LNCAP (cell line): ENCODE results near the gene RAB20.

ENCODE experiments used
- TF ChIP-seq, protein P1 (sequence below): fragments of 450-650 bp; IDR thresholded peaks from 2 replicates; pipeline ENCODE4 v1.5.1; 2017; ENCODE audit warnings: mild to moderate bottlenecking

The RAB20 gene

DNA sequence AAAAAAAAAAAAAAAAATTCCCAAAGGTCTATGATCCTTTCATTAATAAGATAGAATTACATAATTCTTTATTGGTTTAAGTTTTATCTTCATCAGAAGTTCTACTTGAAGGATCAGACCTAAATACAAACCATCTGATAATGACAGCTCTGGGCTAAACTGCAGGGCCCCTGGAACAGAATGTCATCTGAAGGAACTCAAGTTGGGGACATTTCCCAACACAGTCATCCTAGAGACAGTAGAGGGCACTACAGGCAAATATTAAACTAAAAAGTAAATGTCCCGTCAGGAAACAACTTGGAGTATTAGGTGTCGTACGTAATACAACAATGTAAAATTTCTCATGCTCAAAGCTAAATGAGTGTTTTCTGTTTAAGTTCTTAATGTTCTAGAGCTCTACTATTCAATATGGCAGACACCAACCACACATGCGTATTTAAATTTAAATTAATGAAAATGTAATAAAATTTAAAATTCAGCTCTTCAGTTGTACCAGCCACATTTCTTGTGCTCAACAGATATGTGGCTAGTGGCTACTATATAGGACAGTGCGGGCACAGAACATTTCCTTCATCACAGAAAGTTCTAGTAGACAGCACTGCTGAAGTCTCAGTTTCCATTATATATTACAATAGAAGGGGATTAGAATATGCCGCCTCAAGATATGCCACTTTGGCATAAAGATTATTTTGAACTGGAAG lies 32.1 kb upstream of the RAB20 start:
- TF ChIP-seq, protein P1, sequence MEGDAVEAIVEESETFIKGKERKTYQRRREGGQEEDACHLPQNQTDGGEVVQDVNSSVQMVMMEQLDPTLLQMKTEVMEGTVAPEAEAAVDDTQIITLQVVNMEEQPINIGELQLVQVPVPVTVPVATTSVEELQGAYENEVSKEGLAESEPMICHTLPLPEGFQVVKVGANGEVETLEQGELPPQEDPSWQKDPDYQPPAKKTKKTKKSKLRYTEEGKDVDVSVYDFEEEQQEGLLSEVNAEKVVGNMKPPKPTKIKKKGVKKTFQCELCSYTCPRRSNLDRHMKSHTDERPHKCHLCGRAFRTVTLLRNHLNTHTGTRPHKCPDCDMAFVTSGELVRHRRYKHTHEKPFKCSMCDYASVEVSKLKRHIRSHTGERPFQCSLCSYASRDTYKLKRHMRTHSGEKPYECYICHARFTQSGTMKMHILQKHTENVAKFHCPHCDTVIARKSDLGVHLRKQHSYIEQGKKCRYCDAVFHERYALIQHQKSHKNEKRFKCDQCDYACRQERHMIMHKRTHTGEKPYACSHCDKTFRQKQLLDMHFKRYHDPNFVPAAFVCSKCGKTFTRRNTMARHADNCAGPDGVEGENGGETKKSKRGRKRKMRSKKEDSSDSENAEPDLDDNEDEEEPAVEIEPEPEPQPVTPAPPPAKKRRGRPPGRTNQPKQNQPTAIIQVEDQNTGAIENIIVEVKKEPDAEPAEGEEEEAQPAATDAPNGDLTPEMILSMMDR = peak; percentile 64

DNA sequence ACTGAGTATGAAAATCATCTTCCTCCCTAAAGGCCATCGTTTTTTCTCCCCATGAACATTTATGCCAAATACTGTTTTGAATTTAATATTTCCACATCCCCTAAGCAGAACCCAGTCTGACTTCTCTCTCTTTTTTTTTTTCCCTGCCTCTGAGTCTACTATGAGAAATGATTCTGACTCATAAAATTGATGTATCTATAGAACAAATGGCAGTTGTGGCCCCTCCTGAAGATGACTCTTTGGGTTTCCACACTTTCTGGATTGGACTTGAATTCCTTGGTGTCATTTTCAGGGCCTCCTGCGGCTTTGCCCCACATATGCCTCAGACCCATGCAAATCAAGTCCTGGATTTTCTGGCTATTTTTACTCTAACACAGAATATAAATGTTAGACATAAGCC lies 31.1 kb upstream of the RAB20 start:
- TF ChIP-seq, protein P1 = no peak

DNA sequence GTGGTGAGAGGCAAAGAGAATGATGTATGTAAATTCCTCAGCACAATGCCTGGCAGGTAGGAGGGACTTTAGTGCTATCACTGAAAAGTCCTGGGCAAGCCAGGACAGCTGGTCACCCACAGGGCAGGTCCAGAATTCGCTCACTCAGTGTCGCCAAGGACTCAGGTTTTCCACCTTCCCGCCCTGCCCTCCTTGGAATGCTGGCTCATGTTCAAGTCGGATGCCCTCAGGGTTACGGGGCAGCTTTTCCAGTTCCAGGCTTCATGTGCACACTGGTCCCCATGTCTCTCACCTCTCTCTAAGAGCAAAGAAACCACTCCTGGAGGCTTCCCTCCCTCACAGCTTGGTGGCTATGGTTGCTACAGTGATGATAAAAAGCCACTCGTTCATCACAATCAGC lies 29.1 kb upstream of the RAB20 start:
- TF ChIP-seq, protein P1 = no peak

DNA sequence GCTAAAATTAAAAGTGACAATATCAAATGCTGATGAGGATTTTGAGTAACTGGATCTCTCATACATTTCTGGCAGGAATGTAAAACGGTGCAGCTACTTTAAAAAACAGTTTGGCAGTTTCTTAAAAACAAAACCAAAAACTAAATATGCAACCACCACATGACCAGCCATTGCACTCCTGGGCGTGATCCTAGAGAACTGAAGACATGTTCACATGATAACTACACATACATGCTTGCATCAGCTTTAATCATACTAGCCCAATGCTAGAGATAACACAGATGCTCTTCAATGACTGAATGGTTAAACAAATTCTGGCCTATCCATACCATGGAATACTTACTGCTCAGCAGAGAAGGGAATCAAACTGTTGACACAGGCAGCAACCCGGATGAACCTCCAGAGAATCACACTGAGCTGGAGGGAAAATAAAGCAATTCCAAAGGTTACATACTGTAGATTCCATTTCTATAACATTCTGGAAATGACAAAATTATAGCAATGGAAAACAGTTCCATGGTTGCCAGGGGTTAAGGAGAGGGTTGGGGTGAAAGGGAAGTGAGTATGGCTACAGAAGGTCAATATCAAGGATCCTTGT lies 28.4 kb upstream of the RAB20 start:
- TF ChIP-seq, protein P1 = no peak

DNA sequence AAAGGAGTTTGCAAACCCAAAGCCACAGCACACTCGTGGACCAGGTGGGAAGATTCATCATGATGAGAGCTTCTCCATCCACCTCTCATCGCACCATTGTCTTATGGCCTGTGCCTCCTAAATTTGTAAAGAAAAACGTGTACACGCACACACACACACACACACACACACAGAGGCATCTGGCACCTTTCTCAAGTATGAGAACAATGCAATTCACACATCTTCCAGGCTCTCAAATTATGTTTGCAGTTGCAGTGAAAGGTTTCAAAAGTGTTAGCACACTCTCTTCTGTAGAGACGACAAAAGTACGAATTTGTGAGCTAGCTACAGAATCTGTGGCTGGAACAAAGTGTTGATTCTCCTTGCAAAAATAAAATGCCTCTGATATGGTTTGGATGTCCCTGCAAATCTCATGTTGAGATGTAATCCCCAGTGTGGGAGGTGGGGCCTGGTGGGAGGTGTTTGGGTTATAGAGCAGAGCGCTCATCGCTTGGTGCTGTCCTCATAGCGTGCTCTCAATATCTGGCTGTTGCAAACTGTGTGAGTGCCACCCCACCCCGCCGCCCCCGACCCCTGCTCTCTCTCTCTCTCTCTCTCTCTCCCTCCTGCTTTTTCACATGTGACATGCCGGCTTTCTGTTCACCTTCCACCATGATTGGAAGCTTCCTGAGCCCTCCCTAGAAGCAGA lies 21.8 kb upstream of the RAB20 start:
- TF ChIP-seq, protein P1 = no peak

DNA sequence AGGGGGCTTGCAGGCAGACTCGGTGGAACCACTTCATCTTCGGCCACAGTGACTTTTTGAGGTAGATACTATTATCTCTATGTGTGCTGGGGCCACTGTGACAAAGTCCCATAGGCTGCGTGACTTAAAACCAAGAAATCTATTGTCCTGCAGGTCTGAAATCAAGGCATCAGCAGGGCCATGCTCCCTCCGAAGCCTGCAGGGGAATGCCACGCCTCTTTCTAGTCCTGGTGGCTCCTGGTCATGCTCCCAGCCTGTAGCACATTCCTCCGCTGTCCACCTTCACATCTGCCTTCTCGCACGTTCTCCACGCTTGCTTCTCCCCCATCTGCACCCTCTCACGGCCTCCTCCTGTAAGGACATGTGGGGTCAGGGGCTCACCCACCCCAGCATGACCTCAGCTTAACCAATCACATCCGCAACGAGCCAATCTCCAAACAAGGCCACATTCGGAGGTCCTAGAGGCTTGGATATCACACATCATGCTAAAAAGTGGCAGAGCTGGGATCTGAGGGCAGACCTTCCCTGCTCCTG lies 21.0 kb upstream of the RAB20 start:
- TF ChIP-seq, protein P1 = no peak

DNA sequence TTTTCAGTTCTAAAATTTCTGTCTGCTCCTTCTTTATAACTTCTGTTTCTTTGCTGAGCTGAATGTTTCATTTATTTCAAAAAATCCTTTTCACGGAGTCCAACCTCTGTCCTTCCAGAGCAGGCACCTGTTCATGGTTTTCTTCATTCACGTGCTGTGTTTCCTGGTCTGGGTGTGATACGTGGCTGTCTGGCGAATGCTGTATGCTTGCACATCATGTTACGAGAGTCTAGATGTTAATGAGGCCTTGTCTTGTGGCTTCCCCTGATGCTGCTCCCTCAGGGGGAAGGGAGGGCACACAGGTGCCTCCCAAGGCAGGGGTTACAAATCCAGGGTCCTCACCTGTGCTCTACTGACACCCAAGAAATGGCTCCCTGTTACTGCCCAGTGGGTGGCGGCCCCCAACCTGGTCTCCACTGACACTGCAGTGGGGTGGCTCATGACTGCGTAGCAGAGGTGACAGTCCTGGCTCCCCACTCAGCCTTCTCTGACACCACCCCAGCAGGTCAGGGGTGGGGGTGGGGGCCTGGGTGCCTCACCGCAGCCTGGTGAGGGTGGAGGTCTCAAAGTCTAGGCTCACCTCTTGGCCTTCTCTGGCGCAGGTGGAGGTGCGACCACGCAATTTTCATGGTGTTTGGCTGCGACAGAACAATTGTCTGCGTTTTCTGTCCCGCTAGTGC lies 20.1 kb upstream of the RAB20 start:
- TF ChIP-seq, protein P1 = no peak
